LoVo (cell line): ENCODE data around the gene RNU6-8.

Experiments
- DNase-seq: peaks from one replicate; pipeline ENCODE4 v3.0.0-alpha.2; 2016; ENCODE audit warnings: low spot score

The RNU6-8 gene

DNA sequence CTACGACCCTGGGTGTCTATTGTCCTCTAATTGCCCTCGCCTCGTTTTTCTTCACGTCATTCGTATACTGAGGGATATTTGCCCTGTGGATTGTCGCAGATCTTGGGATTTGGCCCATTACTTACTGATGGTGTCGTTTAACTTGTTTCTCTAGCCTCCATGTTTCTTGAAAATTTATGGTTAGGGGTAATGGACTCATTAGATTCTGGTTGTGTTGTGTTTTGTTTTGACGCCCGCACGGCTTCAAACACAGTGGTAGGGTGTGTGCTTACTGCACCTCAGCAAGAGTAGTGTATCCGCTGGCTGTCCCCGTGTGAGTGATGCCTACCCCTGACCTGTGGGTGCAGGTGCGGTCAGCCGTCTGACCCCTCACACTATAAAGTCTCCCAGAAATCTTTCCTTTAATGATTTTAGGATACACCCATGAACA, 874 bp upstream of the RNU6-8 start:
- no peak for DNase-seq

DNA sequence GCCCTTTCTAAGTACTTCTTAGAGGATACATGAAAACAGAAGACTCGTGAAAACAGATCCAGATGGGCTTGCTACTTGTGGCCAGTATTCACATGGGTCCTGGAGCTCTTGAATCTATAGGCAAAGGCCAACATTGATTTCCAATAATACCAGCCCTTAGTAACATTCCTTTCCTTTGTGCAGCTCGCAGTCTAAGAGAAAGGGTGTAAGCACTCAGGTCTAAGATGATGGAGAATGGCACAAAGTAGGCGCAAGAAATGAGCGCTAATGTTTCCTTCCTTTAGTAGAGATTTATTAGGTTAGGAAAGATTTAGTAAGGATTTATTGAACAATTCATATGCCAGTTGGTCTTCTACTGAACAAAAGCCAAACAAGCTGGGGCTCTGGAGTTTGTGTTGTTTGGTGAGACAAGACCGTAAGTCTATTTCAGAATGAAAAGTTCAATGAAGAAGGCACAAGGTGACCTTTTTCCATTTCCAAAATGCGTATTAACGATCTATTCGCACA, 525 bp downstream of the RNU6-8 start:
- DNase-seq: no peak

DNA sequence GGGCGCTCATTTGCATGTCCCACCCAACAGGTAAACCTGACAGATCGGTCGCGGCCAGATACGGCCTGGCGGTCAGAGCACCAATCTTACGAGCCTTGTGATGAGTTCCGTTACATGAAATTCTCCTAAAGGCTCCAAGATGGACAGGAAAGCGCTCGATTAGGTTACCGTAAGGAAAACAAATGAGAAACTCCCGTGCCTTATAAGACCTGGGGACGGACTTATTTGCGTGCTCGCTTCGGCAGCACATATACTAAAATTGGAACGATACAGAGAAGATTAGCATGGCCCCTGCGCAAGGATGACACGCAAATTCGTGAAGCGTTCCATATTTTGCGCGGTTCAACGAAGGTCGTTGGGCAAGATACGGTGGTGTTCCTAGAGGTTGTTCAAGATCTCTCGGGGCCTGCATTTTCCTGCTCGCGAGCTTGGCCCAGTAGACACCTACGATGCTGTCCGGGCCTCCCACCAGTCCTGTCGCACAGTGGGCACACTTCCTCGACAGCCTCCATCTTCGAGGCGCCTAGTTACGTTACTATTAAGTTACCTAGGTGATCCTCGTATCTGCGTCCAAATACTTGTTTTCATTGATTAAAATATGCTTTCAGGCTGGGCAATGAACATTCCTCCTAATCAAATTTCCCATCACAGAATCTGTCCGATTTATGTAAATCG, 1.1 kb downstream of the RNU6-8 start, which contains the start of gene RNU6-7:
Gene RNU6-7, plus strand, starts transcription at position 230 of the 675 bp plus-strand sequence.
- DNase-seq: peak; percentile 72

DNA sequence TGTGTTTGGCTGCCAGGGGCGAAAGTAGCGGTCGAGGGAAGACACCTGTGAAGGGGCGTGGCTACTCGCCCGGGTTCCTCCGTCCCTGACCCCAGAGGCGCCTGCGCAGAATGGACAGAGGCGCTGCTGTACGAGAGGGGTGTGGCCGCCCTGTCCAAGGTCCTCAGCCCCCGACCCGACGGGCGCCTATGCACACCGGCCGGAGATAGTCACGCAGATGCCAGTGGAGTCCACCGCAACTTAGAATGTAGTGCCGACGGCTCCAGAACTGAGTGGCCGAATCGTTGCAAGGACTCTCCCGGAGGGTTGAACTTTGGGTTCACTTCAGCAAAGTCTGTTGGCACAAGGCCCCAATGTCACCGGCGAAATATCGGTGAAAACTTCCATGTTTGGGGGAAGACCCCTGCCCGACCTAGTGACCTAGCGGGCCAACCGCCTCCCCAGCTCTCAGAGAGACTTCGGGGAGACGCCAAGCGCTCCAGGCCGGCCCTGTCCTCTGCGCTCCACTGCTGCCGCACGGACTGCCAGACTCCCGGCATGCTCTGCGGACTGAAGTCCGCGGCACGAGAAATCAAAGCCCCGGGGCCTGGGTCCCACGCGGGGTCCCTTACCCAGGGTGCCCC, 1.8 kb downstream of the RNU6-8 start:
- DNase-seq: peak; percentile 93

DNA sequence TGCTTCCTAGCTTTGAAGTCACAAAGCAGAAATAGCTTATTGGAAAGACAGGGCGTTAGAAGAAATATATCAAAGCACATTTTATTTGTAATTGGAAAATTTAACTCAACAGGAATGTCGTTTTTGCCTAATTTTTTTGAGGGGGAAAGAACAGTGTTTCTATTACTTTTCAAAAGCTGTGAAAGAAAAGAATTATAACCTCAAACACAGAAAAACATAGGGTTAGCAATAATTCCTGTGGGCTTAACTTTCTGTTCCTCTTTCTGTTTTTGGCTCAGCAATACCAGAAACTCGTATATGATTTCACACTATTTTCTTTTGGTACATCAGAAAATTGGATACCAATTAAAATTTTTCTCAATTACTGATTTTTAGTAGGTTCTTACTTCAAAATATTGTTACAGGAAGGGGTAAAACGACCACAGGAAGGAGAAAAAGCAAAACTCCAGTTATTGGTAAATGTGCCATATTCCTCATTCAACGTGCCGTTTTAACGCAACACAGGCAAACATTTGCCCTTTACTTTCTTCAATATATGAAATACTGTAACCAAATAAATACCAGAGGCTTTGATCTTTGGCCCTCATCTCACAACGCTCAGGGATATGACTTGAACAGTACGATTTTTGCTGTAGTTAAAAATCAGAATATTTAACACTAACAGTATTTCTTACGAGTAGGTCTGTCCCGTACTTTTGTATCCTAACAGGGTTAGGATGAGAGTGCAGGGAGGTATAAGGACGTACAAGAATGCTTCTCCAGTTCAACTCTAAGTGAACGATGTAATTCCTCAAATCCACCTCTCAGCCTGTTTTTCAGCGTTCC, 2.5 kb downstream of the RNU6-8 start:
- no peak for DNase-seq

DNA sequence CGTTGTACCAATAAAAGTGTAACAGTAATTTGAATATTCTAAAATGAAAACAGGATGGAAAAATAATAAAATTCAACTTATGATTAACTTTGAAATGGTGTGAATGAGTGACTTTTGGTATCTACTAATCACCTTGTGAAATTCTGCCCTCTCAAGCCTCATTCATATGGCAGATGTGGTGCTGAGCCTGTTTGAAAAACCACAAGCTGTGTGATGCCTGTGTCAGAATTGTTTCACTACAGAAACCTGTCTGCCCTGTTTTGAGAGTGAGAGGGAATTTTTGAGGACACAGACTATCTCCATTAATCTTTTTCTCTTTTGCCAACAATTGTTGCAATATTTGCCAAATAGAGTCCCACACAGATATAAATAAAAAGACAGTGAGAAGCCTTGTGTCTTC, 5.2 kb downstream of the RNU6-8 start:
- DNase-seq: no peak

DNA sequence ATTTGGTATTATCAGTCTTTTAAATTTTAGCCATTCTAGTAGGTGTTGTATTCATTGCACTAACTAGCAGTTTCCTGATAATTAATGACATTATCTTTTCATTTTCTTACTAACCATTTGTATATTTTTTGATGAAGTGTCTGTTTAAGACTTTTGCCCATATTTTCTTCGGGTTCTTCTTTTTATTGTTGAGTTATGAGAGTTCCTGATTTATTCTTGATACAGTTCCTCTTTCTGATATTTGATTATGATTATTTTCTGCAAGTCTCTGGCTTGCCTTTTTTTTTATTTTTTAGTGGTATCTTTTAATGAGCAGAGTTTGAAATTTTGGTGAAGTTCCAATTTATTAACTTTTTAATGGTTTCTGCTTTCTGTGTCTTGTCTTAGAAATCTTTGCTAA, 7.4 kb downstream of the RNU6-8 start:
- no peak for DNase-seq

DNA sequence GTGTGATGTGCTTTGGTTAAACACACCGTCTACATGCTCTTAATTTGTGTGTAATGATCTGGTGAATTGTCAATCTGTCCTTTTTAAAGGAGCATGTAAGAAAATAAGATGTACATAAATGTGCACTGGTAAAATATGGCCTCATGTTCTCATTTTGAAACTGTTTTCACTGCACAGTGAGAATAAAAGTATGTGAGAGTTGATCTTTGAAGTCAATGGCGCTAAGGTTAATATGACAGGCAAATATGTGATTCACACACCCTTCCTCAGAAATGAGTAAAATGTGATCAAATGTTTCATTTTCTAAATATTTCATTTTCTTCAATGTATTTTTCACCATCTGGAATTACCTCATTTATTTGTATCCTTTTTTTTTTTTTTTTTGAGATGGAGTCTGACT, 9.5 kb downstream of the RNU6-8 start:
- DNase-seq: no peak

DNA sequence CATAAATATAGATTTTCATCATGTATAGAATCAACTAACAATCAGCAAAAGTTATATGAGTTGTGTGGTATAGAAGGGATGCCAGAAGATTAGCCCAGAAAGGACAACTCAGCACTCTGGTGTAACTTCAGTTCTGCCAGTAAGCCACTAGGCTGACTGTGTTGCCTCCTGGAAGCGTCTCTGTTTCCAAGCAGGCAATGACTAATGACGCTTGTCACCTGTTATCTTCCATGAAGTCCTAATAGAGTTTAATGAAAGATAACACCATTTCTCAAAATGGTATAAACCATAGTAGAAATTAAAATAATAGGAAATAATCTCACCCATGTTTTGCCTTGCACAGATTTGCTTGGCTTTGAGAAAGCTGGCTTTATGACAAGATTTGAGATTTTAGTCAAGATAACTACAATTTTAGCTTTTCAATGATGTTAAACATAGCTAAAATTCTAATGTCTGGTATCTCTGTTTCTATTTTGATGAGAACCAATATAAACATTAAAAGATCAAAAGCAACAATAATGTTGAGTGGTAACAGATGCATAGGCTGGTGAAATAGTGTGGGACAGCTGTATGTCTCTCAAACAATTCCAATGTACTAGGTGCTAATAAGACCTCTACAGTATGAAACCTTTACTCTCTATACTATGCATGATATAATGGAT, 10.2 kb downstream of the RNU6-8 start:
- DNase-seq: no peak

DNA sequence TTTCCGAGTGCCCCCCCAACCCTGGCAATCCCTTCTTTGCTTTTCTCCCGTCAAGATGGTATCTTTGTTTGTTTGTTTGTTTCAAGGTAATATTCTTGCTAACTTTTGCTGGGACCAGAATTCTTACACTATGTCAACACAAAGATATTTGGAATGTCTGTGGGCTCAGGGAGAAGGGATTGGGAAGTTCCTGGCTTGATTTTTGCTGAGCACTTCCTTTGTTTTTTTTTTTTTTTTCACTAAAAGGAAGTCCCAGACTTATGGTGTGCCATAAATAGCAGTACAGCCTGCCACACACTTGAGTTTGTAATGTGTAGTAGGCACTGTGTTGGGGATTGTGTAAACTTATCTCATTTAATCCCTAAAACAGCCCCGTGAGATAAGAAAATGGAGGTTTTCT, 12.4 kb downstream of the RNU6-8 start:
- DNase-seq: no peak

DNA sequence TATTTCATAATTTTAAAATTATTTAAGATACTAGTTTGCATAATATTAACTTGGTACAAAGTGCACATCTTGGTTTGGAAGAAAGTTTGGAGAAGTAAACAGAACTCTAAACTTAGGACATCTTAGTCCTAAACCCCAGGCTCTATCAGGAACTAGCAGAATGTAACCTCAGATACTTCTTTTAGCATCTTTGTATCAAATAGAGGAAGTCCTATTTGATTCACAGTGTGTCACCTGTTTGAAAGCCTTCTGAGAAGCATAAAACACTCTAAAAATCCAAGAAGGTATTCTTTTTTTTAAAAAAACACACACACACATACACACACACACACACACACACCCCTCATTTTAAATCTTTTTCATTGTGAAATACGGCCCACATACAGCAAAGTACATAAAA, 13.3 kb downstream of the RNU6-8 start:
- no peak for DNase-seq

DNA sequence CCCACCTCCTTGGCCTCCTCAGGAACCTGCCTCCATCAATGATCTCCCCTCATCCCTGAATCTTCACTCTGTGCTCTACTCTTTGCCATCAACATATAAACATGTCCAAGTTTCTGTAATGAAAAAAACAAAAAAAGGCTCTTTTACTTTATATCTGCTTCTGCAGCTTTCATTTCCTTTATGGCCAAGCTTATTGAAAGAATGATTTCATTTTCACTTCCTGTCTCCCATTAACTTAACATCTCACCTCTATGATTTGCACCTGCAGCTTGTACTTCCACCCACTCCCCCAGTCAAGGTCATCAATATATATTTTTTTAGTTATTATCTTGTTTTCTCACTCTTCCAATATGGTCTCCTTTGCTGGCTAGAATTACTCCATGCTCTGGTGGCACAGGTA, 16.8 kb downstream of the RNU6-8 start:
- no peak for DNase-seq

DNA sequence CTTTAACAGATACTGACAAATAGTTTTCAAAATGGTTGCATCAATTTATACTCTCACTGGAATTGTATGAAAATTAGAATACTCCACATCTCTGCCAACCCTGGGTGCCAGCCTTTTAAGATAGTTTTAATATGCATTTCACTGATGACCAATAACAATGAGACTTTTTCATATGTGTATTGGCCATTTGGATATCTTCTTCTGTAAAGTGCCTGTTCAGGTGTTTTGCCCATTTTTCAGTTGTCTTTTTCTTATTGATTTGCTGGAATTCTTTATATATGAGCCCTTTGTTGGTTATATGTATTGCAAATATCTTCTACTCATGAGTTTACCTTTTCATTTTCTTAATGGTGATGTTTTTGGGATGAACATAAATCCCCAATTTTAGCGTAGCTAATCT, 18.0 kb downstream of the RNU6-8 start:
- no peak for DNase-seq

DNA sequence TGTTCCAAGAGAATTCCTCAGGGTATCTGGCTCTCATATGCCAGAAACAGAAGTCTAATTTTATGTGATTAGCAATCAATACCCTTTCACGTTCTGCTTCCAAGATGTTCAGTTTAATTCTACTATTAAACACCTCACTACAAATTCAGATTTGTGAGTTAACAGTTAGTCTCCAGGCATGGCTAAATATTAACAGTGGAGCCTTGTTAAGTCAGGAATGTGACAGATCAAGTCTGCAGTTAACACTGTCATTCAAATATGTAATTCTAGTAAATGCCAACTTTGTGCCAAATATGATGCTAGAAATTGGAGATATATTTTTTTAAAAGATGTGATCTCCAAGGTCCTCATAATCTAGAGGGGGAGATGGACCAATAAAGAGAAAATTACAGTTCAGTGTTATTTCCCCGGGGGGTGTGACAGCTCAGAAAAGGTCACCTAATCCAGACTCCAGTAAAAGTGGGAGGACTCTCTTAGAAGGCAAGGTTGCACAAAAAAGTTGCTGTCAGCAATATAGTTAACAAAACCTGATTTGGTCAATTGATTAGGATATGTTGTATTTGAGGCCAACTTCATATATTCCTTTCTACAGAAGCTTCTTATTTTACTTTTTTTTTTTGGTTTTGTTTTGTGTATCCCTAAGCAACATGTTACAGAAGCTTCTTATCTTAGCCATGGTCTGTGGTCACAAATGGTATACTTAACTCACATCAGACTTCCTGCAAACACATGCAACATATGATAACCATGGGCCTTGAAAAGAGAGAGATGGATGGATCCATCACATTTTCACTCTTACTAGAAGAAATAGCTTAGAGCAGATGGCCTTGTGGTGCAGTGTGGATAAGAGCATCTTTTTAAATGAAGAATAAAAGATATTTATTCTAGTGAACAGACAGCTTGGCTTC, 19.7 kb downstream of the RNU6-8 start:
- DNase-seq: no peak

DNA sequence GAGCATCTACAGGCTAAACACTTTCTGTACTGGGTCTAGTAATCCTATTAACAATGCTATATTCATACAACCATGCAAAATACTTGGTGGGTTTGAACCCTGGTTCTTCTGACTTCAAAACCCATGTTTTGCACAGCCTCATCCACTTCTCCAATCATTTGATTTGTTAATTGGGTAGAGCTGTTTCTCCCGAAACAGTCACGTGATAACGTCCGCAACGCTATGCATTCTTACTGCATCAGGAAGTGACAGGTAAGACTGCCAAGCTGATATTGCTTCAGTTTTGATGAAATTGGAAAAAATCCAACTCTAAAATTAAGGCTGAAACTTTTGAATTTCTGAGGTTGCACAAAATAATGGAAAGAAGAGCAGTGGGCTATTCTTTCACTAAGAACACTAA, 31.6 kb downstream of the RNU6-8 start:
- no peak for DNase-seq

DNA sequence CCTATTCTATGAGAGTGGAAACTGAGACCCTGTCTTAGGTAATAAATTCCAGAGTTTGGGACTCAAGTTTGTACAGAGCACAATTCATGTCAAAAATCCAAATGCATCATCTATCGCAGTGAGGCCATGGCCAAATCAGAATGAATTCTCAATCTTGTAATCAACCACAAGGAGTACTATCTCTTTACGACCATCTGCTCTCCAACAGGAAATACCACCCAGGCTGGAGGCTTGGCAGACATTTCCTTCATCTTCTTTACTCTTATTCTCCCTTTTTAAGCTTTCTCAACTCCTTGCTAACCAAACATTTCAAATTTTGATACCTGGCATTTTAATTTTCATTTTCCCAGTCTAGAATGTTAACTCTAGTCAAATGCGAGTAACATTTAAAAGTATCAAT, 33.9 kb downstream of the RNU6-8 start:
- DNase-seq: no peak

DNA sequence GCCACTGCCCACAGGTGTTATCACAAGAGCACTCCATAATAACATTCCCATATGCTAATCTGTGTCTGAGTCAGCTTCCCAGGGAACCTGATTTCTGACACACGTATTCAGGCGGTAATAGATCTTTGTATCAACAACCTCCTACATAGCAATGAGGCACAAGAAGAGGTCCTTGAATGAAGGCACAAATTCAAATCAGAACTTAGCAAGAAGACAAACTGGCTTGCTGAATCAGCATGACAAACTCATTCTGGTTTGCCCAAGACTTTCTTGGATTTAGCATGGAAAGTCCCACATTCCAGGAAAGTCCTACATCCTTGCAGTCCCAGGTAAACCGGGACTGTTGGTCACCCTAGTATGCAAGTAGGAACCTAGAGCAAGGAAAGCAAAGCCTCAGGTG, 35.2 kb downstream of the RNU6-8 start:
- DNase-seq: no peak

DNA sequence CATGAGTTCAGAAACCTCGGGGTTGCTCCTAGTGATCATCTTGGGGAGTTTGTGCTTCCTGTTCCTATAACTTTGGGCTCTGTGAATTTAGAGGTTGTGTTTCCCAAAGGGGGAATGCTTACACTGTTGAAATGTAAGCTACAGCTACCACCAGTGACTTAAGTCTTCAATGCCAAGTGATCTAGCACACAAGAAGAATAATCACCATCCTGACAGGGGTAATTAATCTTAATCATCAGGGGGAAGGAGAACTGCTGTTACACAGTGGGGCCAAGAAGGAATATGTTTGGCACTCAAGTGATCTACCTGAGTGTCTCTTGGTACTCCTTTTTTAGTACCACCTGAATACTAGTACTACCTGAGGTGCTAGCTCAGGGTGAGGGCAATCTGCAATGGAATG, 36.1 kb downstream of the RNU6-8 start:
- DNase-seq: no peak

DNA sequence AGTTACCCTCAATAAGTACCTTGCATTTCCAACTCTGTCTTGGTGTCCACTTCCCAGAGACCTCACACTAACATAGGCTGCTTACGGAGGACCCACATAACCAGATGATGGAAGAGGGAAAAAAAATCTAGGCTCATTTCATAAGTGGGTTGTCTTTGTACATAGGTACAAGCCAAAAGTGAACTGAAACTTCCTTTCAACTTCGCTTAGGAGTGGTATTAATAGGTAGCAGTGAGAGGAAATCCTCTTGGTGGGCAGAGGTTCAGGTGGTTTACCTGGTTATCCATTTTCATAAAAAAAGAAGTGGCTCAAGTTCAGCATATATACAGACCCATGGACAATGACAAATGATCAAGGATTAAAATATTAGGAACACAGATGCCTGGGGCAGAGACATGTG, 37.0 kb downstream of the RNU6-8 start:
- DNase-seq: no peak
